Islet of Langerhans (tissue), 1 donor: ENCODE measurements around the gene PHF3.

Experiments used
- FAIRE-seq: peaks from one replicate; lab custom pipeline; 2011; peaks lifted over from hg19 to GRCh38; lab: Jason Lieb, UNC

The PHF3 gene

GRCh38 chr6:63649847-63650265 is 14.3 kb downstream of the PHF3 start:
- no peak for FAIRE-seq

GRCh38 chr6:63652980-63653379 is 17.4 kb downstream of the PHF3 start:
- FAIRE-seq, result no peak

GRCh38 chr6:63660757-63661156 is 25.2 kb downstream of the PHF3 start:
- FAIRE-seq, result no peak

- no peak for FAIRE-seq
Measured at GRCh38 chr6:63661769-63662168, 26.2 kb downstream of the PHF3 start.

GRCh38 chr6:63663147-63663955 is 27.7 kb downstream of the PHF3 start:
- no peak for FAIRE-seq

- no peak for FAIRE-seq
Measured at GRCh38 chr6:63663956-63664281, 28.3 kb downstream of the PHF3 start.

GRCh38 chr6:63671098-63671754 is 35.6 kb downstream of the PHF3 start:
- FAIRE-seq, result no peak

GRCh38 chr6:63672582-63673129 is 37.1 kb downstream of the PHF3 start:
- no peak for FAIRE-seq

GRCh38 chr6:63673692-63674091 is 38.1 kb downstream of the PHF3 start:
- peak; percentile 56 for FAIRE-seq

- FAIRE-seq, result no peak
Measured at GRCh38 chr6:63674635-63675034, 39.0 kb downstream of the PHF3 start.

GRCh38 chr6:63675138-63675537 is 39.5 kb downstream of the PHF3 start:
- no peak for FAIRE-seq

- no peak for FAIRE-seq
Measured at GRCh38 chr6:63676412-63677114, 41.0 kb downstream of the PHF3 start.

GRCh38 chr6:63677282-63677681 is 41.7 kb downstream of the PHF3 start:
- peak; percentile 85 for FAIRE-seq

- no peak for FAIRE-seq
Measured at GRCh38 chr6:63683071-63683603, 47.5 kb downstream of the PHF3 start.

- FAIRE-seq, result peak; percentile 89
Measured at GRCh38 chr6:63685446-63686379, 50.1 kb downstream of the PHF3 start.

GRCh38 chr6:63689421-63689820 is 53.8 kb downstream of the PHF3 start:
- FAIRE-seq, result peak; percentile 24

GRCh38 chr6:63690221-63690620 is 54.6 kb downstream of the PHF3 start:
- FAIRE-seq, result no peak

GRCh38 chr6:63705707-63706106 is 70.1 kb downstream of the PHF3 start:
- no peak for FAIRE-seq

- FAIRE-seq, result no peak
Measured at GRCh38 chr6:63706630-63707029, 71.0 kb downstream of the PHF3 start.

- no peak for FAIRE-seq
Measured at GRCh38 chr6:63708631-63709030, 73.0 kb downstream of the PHF3 start.

GRCh38 chr6:63709148-63709547 is 73.5 kb downstream of the PHF3 start:
- no peak for FAIRE-seq

GRCh38 chr6:63713332-63713731 is 77.7 kb downstream of the PHF3 start:
- FAIRE-seq, result no peak
